GM21360 (cell line): ENCODE data around the gene ZBP1.

ENCODE experiments used
- ATAC-seq: cut with Tn5 transposase; IDR thresholded peaks from one replicate; pipeline ENCODE4 v1.9.1; 2021; ENCODE audit warnings: mild to moderate bottlenecking, moderate library complexity; ENCODE audit not compliant: unreplicated experiment

Gene ZBP1

GRCh38 chr20:57620274-57620990 lies at the start of gene ZBP1:
Gene ZBP1, minus strand, starts transcription at chr20:57620426. Its CDS starts 131 bp downstream, at chr20:57620295.
- ATAC-seq = peak; percentile 51

GRCh38 chr20:57669632-57670031 lies 49.4 kb upstream of the ZBP1 start:
- no peak for ATAC-seq

GRCh38 chr20:57667924-57668782 lies 47.9 kb upstream of the ZBP1 start:
- no peak for ATAC-seq

- ATAC-seq = no peak
Observed at GRCh38 chr20:57667388-57667787, 47.2 kb upstream of the ZBP1 start.

GRCh38 chr20:57666834-57667157 lies 46.6 kb upstream of the ZBP1 start:
- no peak for ATAC-seq

- no peak for ATAC-seq
Observed at GRCh38 chr20:57666106-57666833, 46.0 kb upstream of the ZBP1 start.

GRCh38 chr20:57665589-57665971 lies 45.4 kb upstream of the ZBP1 start:
- ATAC-seq = no peak

GRCh38 chr20:57664924-57665588 lies 44.8 kb upstream of the ZBP1 start:
- ATAC-seq = no peak

GRCh38 chr20:57664476-57664875 lies 44.2 kb upstream of the ZBP1 start:
- no peak for ATAC-seq

- no peak for ATAC-seq
Observed at GRCh38 chr20:57663681-57664451, 43.6 kb upstream of the ZBP1 start.

- ATAC-seq = no peak
Observed at GRCh38 chr20:57663241-57663640, 43.0 kb upstream of the ZBP1 start.

- no peak for ATAC-seq
Observed at GRCh38 chr20:57662456-57663240, 42.4 kb upstream of the ZBP1 start.

- ATAC-seq = no peak
Observed at GRCh38 chr20:57661746-57662455, 41.7 kb upstream of the ZBP1 start.

- no peak for ATAC-seq
Observed at GRCh38 chr20:57660922-57661745, 40.9 kb upstream of the ZBP1 start.

GRCh38 chr20:57660181-57660921 lies 40.1 kb upstream of the ZBP1 start:
- ATAC-seq = no peak

GRCh38 chr20:57659517-57660180 lies 39.4 kb upstream of the ZBP1 start:
- no peak for ATAC-seq
